Activated naive CD8-positive, alpha-beta T cell (primary cell): Measurements from ENCODE around the gene FOXN4.

Source experiments
- H3K27ac Mint-ChIP-seq: one replicate; pipeline ENCODE4 v1.8.0; 2021; ENCODE audit warnings: mixed read lengths
- H3K27me3 Mint-ChIP-seq: one replicate; pipeline ENCODE4 v1.8.0; 2021; ENCODE audit warnings: mixed read lengths
- H3K36me3 Mint-ChIP-seq: one replicate; pipeline ENCODE4 v1.8.0; 2021; ENCODE audit warnings: mixed read lengths
- H3K4me1 Mint-ChIP-seq: one replicate; pipeline ENCODE4 v1.8.0; 2021; ENCODE audit warnings: low read depth, mixed read lengths
- H3K4me3 Mint-ChIP-seq: one replicate; pipeline ENCODE4 v1.8.0; 2021; ENCODE audit warnings: mild to moderate bottlenecking, mixed read lengths
- H3K9me3 Mint-ChIP-seq: one replicate; pipeline ENCODE4 v1.8.0; 2021; ENCODE audit warnings: low read depth, mixed read lengths

FOXN4 gene

DNA sequence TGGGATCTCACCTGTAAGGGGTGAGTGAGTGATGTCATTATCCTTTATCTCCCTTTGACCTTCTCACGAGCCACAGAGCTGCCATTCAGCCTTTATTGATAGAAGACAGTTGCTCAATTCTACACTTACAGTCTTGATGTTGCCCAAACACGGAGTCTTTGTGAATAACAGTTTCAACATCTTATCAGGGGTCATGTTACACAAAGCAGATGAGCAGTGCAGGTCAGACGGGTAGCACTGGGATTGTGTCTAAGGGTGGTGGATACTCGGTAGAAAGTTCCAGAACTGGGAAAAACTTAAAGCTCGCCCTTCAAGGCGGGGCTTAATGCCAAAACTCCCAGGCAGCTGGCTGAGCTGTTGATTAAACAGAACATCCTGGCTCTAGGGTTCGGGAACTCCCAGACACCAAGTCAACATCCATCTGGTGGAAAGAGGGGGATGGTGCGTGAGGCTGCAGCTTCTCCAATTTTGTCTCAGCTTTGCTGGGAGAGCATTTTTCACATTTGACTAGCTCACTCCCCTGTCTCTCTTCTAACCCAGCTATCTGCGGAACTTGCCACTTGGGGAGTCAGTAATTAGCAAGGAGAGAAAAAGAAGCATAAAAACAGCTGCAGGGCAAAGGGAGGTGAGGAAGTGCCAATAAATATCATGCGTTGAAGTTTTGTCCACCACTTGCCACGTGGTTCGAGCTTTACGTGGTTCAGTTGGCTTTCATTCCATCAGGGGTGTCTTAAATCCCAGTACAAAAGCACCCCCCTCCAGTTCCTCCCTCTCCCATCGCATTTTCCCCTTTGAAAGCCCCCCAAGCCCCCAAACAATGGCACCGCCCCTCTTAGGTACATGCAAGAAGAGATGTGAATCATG, 31.0 kb downstream of the FOXN4 start:
- H3K27ac Mint-ChIP-seq: no peak overlapping the region

DNA sequence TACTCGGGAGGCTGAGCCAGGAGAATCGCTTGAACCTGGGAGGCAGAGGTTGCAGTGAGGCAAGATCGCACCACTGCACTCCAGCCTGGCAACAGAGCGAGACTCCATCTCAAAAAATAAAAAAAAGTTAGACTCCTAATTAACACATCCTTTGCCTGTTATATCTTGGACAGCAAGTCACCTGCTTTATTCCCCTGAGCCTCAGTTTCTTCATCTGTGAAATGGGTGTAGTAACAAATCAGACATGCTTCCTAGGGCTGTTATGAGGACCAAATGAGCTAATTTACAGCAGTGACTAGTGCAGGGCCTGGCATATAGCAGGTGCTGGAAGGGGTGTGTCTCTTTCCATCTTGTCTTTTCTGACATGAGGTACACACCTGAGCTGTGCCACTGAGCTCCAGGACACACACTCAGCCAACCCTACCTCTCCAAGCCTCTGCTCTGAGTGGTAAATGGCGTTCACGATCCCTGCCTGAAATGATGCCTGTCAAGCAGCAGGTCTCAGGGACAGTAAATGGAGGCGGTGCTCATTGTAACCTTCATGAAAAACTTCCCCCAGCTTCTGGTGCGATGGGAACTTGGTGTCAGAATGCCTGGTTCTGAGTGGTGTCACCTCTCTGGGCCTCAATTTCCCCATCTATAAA, 31.7 kb downstream of the FOXN4 start:
- H3K27me3 Mint-ChIP-seq: no peaks in the 10 kb centered on the region
- H3K27ac Mint-ChIP-seq: no peak overlapping the region
- no peaks in the 10 kb centered on the region for H3K9me3 Mint-ChIP-seq
- no peaks in the 10 kb centered on the region for H3K4me1 Mint-ChIP-seq
- H3K4me3 Mint-ChIP-seq: no peak overlapping the region
- no peaks in the 10 kb centered on the region for H3K36me3 Mint-ChIP-seq

More for the DNA sequence above, 31.0 kb downstream of the FOXN4 start:
- H3K4me1 Mint-ChIP-seq: no peaks in the 10 kb centered on the region
- H3K36me3 Mint-ChIP-seq: no peaks in the 10 kb centered on the region
- no peaks in the 10 kb centered on the region for H3K27me3 Mint-ChIP-seq
- H3K9me3 Mint-ChIP-seq: no peaks in the 10 kb centered on the region
- H3K4me3 Mint-ChIP-seq: no peak overlapping the region

DNA sequence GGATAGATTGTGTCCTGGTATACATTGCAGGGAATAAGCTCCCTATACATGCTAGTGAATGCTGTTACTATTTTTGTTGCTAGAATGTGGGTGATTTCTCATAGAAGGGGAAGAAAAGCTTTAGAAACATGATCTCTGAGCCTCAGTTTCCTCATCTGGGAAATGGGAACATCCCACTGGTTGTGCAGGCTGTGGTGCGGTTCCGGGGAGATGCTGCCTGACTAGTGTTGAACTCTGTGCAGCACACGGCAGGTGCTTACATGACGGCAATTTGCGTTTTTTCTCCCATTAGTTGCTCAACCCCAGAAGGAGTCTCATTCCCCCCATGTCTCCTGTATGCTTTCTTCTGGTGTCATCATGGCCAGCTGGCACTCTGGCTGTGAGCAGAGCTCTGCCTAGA, 32.9 kb downstream of the FOXN4 start:
- Mint-ChIP-seq H3K9me3 (no peaks in the 10 kb centered on the region), H3K36me3 (no peaks in the 10 kb centered on the region), H3K27ac (no peak overlapping the region), H3K4me3 (no peak overlapping the region), H3K27me3 (no peaks in the 10 kb centered on the region), H3K4me1 (no peaks in the 10 kb centered on the region)

DNA sequence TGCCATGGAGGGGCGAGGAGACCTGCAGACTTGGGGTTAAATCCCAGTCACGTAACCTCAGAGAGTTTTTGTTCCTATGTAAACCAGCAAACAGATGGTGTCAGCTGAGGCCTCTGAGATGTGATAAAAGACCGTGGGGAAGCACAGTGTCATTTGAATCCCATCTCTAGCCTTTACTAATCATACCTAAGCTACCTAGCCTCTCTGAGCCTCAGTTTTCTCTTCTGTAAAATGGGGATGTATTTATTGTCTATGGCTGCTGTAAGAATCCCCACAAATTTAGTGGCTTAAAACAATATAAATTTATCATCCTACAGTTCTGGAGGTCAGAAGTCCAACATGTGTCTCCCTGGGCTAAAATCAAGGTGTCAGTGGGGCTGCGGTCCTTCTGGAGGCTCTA, 33.9 kb downstream of the FOXN4 start:
- Mint-ChIP-seq H3K4me3 (no peak overlapping the region), H3K27ac (no peak overlapping the region), H3K36me3 (peaks cover 2% of the 10 kb centered on the region), H3K4me1 (no peaks in the 10 kb centered on the region), H3K27me3 (no peaks in the 10 kb centered on the region), H3K9me3 (peaks cover 5% of the 10 kb centered on the region)

DNA sequence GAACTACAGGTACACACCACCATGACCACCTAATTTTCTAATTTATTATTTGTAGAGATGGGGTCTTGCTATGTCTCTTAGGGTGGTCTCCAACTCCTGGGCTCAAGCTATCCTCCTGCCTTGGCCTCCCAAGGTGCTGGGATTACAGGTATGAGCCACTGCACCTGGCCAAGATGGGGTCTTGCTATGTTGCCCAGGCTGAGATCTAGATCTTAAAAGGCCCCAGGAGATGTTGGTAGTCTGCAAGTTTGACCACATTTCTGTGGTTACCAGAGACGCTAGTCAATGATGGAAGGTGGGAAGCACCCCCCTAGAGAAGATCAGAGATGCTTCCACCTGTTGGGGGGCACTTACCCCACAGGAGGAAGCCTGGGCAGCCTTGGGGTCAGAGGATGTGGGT, 34.7 kb downstream of the FOXN4 start:
- Mint-ChIP-seq H3K27me3 (no peaks in the 10 kb centered on the region), H3K27ac (no peak overlapping the region), H3K36me3 (peaks cover 2% of the 10 kb centered on the region), H3K4me3 (no peak overlapping the region), H3K9me3 (peaks cover 6% of the 10 kb centered on the region), H3K4me1 (no peaks in the 10 kb centered on the region)

DNA sequence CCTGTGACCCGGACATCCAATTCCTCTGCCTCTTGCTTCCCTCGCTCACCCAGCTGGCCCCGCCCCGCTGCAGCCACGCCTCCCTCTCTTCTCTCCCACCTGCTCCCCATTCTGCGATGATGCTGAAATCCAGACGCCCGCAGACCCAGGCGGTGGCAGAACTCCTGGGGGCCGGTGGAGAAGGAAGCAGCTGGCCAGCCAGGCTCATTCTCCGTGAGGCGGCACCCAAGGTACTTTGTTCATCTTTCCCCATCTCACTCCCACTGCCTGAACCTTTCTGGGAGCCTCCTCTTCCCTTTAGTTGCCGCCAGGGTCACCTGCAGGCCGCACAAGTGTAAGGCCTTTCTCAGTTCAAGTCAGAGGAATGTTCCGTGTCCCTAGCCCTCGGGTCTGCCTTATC, 35.7 kb downstream of the FOXN4 start:
- no peaks in the 10 kb centered on the region for H3K4me1 Mint-ChIP-seq

DNA sequence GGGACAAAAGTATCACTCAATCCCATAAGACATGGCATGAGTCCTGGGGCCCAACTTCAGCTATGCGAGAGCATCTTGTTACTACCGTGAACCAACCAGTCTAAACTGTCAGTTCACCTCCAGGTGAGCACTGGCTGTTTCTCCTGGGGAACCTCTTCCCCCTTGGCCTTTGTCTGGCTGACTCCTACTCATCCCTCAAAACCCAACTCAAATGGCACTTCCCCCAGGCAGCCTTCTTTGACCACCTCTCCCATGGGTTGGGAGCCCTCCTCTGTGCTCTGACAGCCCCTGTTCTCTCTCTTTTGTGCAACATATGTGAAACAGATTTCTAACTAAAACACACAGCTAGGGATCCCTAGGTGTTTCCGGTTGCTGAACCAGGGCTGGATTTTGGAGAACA, 37.7 kb downstream of the FOXN4 start:
- no peaks in the 10 kb centered on the region for H3K4me1 Mint-ChIP-seq
- peaks cover 5% of the 10 kb centered on the region for H3K36me3 Mint-ChIP-seq
- peaks cover 6% of the 10 kb centered on the region for H3K9me3 Mint-ChIP-seq
- no peak overlapping the region for H3K4me3 Mint-ChIP-seq
- no peak overlapping the region for H3K27ac Mint-ChIP-seq
- H3K27me3 Mint-ChIP-seq: no peaks in the 10 kb centered on the region

More for the DNA sequence above, 35.7 kb downstream of the FOXN4 start:
- no peak overlapping the region for H3K4me3 Mint-ChIP-seq
- no peaks in the 10 kb centered on the region for H3K27me3 Mint-ChIP-seq
- peaks cover 6% of the 10 kb centered on the region for H3K9me3 Mint-ChIP-seq
- no peak overlapping the region for H3K27ac Mint-ChIP-seq
- H3K36me3 Mint-ChIP-seq: peaks cover 2% of the 10 kb centered on the region

DNA sequence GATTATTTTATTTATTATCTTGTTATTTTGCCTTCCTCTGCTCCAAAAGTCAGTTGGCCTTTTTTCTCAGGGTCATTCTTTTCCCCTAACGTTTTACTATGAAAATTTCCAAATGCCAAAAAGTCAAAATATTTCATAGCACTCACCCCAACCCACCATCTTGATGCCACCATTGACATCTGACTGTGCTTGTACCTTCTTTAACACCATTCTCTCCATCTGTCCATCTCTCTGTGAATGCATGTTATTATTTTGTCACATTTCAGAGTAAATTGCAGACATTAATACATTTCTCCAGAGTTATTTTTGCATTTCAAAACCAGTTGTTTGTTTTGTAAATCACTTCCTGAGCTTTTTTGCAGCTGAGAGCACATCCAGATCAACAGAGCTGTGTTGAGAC, 38.6 kb downstream of the FOXN4 start:
- H3K4me1 Mint-ChIP-seq: no peaks in the 10 kb centered on the region
- H3K27ac Mint-ChIP-seq: no peak overlapping the region
- H3K9me3 Mint-ChIP-seq: peaks cover 6% of the 10 kb centered on the region
- no peak overlapping the region for H3K4me3 Mint-ChIP-seq
- peaks cover 5% of the 10 kb centered on the region for H3K36me3 Mint-ChIP-seq
- no peaks in the 10 kb centered on the region for H3K27me3 Mint-ChIP-seq

DNA sequence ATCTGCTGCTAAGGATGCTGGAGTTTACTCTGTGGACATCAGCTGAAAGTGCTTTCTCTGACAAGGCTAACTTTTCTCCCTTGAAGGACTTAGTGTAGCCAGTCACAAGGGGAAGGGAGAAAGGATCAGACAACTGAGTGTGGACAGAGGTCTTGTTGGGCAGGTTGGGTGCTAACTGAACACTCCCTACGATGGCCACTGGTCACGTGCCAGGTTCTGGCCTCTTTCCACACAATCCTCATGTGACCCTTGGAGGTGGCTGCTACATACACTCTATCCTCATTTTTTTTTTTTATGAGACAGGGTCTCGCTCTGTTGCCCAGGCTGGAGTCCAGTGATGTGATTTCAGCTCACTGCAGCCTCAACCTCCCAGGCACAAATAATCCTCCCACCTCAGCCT, 39.7 kb downstream of the FOXN4 start:
- Mint-ChIP-seq H3K27ac (no peak overlapping the region), H3K4me3 (no peak overlapping the region), H3K27me3 (no peaks in the 10 kb centered on the region), H3K36me3 (peaks cover 5% of the 10 kb centered on the region), H3K9me3 (peaks cover 6% of the 10 kb centered on the region), H3K4me1 (no peaks in the 10 kb centered on the region)

DNA sequence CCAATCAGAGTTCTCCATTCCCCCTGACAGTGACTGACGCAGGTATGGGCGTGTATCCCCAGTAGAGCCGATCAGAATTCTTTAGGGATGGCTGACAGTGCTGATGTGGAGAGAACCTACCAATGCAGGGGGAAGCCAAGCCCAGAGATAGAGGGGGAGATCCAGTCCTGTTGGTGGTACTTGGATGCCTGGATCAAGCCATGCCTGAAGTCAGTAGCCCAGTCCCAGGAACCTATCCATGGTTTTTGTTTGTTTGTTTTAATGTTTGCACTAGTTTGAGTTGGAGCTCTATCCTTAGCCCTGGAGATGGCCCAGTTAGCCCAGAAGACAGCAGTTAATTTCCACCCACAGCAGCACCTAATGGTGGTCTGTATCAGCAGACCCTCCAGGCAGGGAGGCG, 40.2 kb downstream of the FOXN4 start:
- peaks cover 5% of the 10 kb centered on the region for H3K36me3 Mint-ChIP-seq

DNA sequence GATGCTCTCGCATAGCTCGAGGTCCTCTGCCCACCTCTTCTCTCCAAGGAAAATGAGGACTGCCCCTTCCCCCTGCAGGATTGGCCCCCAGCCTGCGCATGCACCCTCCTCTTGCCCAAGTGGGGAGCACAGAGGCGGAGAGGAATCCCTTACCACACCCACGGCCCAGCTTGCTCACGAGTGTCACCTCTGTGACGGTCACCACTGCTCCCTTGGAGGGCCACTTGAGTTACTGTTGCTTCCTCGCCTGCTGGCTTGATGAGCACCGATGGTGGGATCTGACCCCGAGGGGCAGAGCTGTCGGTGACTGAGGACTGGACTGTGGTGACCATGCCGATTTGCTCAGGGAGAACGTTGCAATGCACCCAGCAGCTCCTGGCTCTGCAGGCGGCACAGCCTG, 41.7 kb downstream of the FOXN4 start:
- Mint-ChIP-seq H3K36me3 (peaks cover 11% of the 10 kb centered on the region), H3K4me1 (no peaks in the 10 kb centered on the region), H3K4me3 (no peak overlapping the region), H3K9me3 (peaks cover 6% of the 10 kb centered on the region), H3K27me3 (no peaks in the 10 kb centered on the region), H3K27ac (no peak overlapping the region)

More for the DNA sequence above, 40.2 kb downstream of the FOXN4 start:
- Mint-ChIP-seq H3K4me3 (no peak overlapping the region), H3K4me1 (no peaks in the 10 kb centered on the region), H3K27me3 (no peaks in the 10 kb centered on the region), H3K9me3 (peaks cover 6% of the 10 kb centered on the region), H3K27ac (no peak overlapping the region)

DNA sequence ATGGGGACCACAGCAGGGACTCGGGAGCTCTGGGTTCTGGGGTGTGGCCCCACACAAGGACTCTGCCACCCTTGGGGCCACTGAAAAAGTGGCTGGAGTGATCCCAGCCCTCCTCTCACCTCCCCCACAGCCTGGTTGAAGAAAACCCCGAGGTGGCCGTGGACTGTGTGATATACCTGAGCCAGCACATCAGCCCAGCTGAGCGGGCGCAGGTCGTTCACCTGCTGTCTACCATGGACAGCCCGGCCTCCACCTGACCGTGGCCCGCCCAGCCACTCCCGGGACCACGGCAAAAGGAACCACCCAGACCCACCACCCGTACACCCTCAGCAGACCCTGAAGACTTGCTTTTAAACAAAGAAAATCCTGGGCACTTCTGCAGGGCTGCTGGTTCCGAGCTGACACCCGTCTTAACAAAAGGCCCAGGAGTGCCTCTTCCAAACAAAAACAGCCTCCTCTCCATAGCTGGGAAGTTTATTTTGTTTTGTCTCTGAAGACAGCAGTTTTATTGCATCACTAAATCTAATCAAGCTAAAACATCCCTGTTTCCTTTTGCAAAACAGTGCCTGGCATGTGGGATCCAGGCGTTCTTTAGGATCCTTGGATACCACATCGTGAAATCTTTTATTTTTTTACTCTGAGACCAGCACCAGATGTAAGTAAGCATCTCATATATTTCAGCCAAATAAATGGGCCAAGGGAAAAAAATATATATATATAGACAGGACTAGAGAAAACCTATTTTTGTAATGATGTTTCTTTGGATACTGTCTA, 42.8 kb downstream of the FOXN4 start:
- Mint-ChIP-seq H3K27ac (no peak overlapping the region), H3K9me3 (peaks cover 6% of the 10 kb centered on the region), H3K4me3 (no peak overlapping the region), H3K27me3 (no peaks in the 10 kb centered on the region), H3K36me3 (peaks cover 13% of the 10 kb centered on the region), H3K4me1 (no peaks in the 10 kb centered on the region)

DNA sequence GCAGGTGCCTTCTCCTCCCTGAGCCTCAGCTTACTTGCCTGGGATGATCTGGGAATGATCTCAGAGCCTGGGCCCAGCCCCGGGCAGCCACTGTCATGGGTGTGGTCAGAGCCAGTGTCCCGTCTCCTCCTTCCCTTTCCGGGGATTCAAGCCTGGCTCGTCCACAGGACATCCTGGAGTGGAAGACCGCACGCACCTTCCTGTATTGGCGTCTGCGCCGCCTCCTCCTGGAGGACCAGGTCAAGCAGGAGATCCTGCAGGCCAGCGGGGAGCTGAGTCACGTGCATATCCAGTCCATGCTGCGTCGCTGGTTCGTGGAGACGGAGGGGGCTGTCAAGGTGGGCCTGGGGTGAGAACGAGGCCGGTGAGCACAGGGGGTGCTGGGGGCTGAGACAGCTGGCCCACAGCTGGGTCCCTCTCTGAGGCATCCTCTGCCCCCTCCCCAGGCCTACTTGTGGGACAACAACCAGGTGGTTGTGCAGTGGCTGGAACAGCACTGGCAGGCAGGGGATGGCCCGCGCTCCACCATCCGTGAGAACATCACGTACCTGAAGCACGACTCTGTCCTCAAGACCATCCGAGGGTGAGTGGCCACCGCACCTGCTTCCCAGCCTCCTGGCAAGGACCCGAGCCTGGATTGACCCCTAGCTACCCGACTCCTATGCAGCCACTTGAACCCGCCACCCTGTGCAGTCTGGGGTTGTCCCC, 44.0 kb downstream of the FOXN4 start:
- peaks cover 12% of the 10 kb centered on the region for H3K36me3 Mint-ChIP-seq
- no peak overlapping the region for H3K4me3 Mint-ChIP-seq
- no peak overlapping the region for H3K27ac Mint-ChIP-seq
- peaks cover under 1% of the 10 kb centered on the region for H3K9me3 Mint-ChIP-seq
- no peaks in the 10 kb centered on the region for H3K27me3 Mint-ChIP-seq
- no peaks in the 10 kb centered on the region for H3K4me1 Mint-ChIP-seq

DNA sequence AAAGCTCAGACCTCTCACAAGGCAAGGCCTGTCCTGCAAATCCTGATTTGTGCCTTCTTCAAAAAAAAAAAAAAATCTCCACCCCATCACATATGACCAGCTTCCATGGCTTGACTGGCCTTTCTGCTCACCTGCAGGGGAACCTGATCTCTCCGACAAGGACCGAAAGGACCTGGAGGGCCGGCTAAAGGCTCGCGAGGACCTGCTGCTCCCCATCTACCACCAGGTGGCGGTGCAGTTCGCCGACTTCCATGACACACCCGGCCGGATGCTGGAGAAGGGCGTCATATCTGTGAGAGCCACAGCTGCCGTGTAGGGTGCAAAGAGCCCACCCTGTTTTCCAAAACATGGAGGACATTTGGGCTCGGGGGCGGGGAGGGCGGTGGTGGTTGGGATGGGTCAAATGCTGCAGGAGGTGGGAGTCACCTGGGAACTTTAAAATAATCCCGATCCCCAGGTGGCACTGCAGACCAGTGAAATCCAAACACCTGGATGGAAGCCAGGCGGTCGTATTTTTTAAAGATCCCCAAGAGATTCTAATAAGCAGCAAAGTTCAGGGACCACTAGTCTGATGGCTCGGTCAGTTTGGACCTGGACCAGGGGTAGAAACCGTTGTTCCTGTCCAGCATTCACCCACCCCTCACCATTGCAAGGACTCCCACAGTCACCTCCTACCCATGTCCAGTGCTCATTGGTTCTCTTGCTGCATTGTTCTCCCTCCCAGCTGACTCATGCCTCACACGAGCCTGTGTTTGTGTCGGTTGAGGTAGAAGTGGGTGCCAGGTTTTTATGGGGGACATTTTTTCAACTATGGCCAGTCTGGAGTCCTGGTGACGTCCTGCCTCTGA, 44.8 kb downstream of the FOXN4 start:
- no peaks in the 10 kb centered on the region for H3K9me3 Mint-ChIP-seq
- H3K4me3 Mint-ChIP-seq: no peak overlapping the region
- H3K36me3 Mint-ChIP-seq: peaks cover 12% of the 10 kb centered on the region
- H3K27me3 Mint-ChIP-seq: no peaks in the 10 kb centered on the region
- H3K4me1 Mint-ChIP-seq: no peaks in the 10 kb centered on the region
- no peak overlapping the region for H3K27ac Mint-ChIP-seq
